ENCODE results near the gene CDCA4. TPM values are rescaled to one million over a fixed set of nuclear protein-coding genes. Genes with fewer than 3 reads are reported as not detected.
A peak's percentile ranks its signal among the peaks of the same experiment; 100 is the strongest.

Gene CDCA4
- total and polyA plus RNA-seq, 2 experiments from 2014 or later: 34.5 to 47.7 TPM

DNA sequence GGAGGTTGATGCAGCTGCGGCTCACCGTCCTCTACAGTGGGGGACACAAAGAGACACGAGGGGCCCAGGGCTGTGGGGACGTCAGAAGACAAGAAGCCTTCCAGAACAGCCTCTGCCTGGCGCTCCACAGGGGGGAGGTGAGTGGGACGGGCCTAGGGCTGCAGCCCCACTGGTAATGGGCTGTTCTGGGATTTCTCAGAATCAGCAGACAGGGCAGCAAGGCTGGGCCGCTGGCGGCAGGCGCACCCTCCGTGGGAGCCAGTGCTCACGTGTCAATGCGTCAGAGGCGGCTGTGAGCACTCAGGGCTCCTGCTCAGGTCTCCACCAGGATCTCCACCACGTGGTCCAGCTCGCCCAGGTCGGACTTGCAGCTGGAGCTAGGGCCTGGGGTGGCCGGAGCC lies 10.0 kb downstream of the CDCA4 start:
- peaks cover 43% of the 10 kb centered on the region for H3K4me1 ChIP-seq (ENCODE audit: low read depth)
- peak overlapping the region; percentile 79 for H3K27ac ChIP-seq
- H3K4me3 ChIP-seq: no peak overlapping the region
- no peaks in the 10 kb centered on the region for H3K27me3 ChIP-seq
- TF ChIP-seq, protein P1, sequence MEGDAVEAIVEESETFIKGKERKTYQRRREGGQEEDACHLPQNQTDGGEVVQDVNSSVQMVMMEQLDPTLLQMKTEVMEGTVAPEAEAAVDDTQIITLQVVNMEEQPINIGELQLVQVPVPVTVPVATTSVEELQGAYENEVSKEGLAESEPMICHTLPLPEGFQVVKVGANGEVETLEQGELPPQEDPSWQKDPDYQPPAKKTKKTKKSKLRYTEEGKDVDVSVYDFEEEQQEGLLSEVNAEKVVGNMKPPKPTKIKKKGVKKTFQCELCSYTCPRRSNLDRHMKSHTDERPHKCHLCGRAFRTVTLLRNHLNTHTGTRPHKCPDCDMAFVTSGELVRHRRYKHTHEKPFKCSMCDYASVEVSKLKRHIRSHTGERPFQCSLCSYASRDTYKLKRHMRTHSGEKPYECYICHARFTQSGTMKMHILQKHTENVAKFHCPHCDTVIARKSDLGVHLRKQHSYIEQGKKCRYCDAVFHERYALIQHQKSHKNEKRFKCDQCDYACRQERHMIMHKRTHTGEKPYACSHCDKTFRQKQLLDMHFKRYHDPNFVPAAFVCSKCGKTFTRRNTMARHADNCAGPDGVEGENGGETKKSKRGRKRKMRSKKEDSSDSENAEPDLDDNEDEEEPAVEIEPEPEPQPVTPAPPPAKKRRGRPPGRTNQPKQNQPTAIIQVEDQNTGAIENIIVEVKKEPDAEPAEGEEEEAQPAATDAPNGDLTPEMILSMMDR (IDR thresholded peaks at IDR 0.05; ENCODE audit: low read depth, low read length): no peak
- no peaks in the 10 kb centered on the region for H3K9me3 ChIP-seq (ENCODE audit: low read depth)
- peaks cover 28% of the 10 kb centered on the region for H3K36me3 ChIP-seq
- peak in 1 of 2 donors; percentile 56 for DNase-seq (ENCODE audit: low read depth in 1 of 2, low spot score in 1 of 2)

DNA sequence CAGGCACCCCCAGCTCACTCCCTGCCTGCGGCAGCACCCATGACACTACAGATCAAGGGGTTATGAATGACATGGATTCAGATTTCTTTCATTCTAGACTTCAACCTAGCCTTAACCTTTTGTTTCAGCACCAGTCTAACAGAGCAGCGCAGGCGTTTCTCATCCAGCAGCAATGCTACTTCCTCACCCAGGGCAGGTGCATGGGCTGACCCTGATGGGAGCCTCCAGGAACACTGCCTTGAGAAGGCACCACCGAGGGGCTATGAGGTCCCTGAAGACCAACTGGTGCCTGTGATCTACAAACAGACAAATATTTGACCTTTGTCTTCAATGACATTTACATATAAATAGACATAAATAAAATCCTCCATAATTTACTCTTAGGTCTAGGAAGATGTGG lies 10.8 kb downstream of the CDCA4 start:
- no peak overlapping the region for H3K4me3 ChIP-seq
- TF ChIP-seq, protein P1 (IDR thresholded peaks at IDR 0.05; ENCODE audit: low read depth, low read length): no peak
- peaks cover 39% of the 10 kb centered on the region for H3K4me1 ChIP-seq (ENCODE audit: low read depth)
- no peaks in the 10 kb centered on the region for H3K27me3 ChIP-seq
- H3K36me3 ChIP-seq: peaks cover 28% of the 10 kb centered on the region
- no peak for DNase-seq (ENCODE audit: low read depth in 1 of 2, low spot score in 1 of 2)
- peak overlapping the region; percentile 22 for H3K27ac ChIP-seq
- no peaks in the 10 kb centered on the region for H3K9me3 ChIP-seq (ENCODE audit: low read depth)

DNA sequence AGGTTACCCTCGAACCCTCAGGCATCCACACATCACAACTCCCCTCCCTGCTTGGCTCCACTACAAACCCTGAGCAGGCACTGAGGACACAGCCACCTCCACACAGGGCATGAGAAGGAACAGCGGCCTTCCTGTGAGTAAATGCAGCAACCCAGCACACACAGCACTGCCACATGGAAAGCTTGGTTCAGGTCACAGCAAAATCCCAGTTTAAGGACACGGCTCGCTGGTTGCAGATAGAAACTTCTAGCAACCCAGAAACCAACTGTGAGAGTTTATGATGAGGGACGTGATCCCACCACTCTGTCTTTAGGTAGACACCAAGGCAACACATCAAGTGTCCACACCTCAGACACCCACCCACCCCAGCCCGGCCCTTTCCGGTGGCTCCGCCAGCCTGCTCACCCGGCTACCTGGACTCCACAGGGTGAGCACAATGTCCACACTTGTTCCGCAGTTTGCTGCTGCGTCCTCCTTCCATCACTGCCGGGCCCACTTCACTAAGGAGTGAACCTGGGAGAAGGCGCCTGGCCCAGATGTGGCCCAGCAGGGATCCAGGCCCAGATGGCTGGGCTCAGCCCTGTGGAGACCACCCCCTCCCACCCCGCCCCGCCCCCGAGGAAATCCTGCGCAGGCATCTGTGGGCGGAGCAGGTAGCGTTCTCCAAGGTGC lies 13.2 kb downstream of the CDCA4 start:
- Histone ChIP-seq H3K36me3 (peaks cover 28% of the 10 kb centered on the region), H3K27ac (peak overlapping the region; percentile 66), H3K4me1 (ENCODE audit: low read depth) (peaks cover 22% of the 10 kb centered on the region), H3K4me3 (no peak overlapping the region), H3K27me3 (no peaks in the 10 kb centered on the region), H3K9me3 (ENCODE audit: low read depth) (no peaks in the 10 kb centered on the region)
- DNase-seq (ENCODE audit: low read depth in 1 of 2, low spot score in 1 of 2): no peak
- TF ChIP-seq, protein P1 (IDR thresholded peaks at IDR 0.05; ENCODE audit: low read depth, low read length): no peak

DNA sequence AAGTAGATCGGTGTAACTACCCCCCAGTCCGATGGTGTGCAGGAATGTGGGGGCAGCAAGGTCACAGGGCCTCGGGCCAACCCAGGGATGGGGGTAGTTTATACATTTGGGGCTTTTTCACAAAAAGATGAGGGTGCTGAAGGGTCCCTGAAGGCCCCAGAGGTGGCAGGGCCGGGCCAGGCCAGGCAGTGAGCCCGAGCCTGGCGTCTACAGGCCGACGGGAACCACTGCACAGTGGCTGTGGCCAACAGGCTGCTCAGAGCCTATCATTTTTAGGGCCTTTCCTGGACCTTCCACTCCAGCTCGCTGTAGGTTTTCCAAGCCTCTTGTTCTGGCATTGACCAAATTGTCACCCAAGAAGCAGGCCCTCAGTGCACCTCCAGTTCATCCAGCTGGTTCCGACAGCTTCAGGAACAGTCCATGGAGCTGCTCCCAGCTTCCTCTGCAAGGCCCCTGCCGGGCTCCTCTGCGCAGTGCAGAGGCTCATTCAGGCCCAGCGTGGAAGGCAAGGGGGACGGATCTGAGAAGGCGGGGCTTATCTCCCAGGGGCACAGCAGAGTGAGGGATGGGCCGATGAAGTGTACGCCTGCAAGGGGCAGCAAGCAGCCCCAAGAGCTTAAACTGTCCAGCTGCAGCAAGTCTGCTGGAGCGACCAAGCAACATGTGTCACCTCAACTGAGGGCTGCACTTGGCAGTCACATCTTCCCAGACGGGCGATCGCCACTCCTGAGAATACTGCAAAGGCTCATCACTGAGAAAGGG lies 13.9 kb downstream of the CDCA4 start:
- H3K9me3 ChIP-seq (ENCODE audit: low read depth): no peaks in the 10 kb centered on the region
- H3K27ac ChIP-seq: peak overlapping the region; percentile 66
- peaks cover 28% of the 10 kb centered on the region for H3K36me3 ChIP-seq
- H3K4me3 ChIP-seq: no peak overlapping the region
- TF ChIP-seq, protein P1 (IDR thresholded peaks at IDR 0.05; ENCODE audit: low read depth, low read length): no peak
- H3K27me3 ChIP-seq: no peaks in the 10 kb centered on the region
- no peak for DNase-seq (ENCODE audit: low read depth in 1 of 2, low spot score in 1 of 2)
- H3K4me1 ChIP-seq (ENCODE audit: low read depth): peaks cover 14% of the 10 kb centered on the region

DNA sequence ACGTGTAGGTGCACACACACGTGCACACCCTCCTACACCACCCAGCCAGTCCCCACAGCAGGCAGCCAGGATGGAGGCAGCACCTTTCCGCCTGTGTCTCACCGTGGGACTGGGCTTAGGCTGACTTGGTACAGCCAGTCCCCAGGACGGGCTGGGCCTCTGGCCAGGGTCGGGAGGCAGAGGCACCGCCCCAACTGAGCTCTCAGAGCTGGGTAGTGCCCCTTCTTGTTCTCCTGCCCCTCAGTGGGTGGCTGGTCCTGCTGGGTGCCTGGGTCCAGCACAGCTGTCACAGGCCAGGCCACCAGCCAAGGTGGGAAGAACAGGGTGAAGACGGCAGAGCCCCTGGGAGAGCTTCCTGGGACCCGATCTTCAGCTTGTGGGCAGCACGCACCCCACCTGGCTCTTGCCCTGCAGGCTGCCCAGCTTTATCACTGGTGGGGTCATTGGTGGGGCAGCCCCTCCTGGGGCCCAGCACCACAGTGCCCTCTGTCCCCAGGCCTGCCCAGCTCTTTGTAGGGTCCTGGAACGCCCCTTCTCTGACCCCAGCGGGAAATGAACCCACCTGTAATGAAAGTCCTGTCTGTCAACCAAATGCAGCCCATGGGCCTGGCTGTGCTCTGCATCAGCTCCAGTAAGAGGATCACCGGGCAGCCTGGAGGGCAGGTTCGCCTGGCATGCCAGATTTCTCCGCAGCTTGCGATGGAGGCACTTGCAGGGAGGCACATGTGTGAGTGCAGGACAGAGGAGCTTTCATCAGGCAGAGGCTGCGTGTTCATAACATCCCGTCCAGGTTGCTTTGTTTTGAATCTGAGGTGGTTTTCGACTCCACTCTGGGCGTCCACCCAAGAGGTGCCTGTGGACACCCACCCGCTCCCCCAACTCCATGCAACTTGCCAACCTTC lies 14.7 kb downstream of the CDCA4 start:
- Histone ChIP-seq H3K9me3 (ENCODE audit: low read depth) (no peaks in the 10 kb centered on the region), H3K4me1 (ENCODE audit: low read depth) (peaks cover 11% of the 10 kb centered on the region), H3K27me3 (no peaks in the 10 kb centered on the region), H3K36me3 (peaks cover 28% of the 10 kb centered on the region), H3K4me3 (no peak overlapping the region), H3K27ac (peak overlapping the region; percentile 66)
- no peak for DNase-seq (ENCODE audit: low read depth in 1 of 2, low spot score in 1 of 2)
- TF ChIP-seq, protein P1 (IDR thresholded peaks at IDR 0.05; ENCODE audit: low read depth, low read length): no peak

Measured in cardiac muscle cell (in vitro differentiated cells and primary cell).